Kidney epithelial cell (primary cell): ENCODE measurements around the gene DNAJB1. TPM values are rescaled to one million over a fixed set of nuclear protein-coding genes. Genes with fewer than 3 reads are reported as not detected.
A peak's percentile ranks its signal among the peaks of the same experiment; 100 is the strongest.

ENCODE experiments used
- DNase-seq: peaks from one replicate; pipeline ENCODE4 v3.0.0-alpha.2; 2010; ENCODE audit warnings: low read depth
- H3K27me3 ChIP-seq: 2 replicates; pipeline ENCODE4 v1.6.0; 2011; ENCODE audit warnings: low read length; ENCODE audit not compliant: control insufficient read depth, insufficient read depth
- H3K36me3 ChIP-seq: 2 replicates; pipeline ENCODE4 v1.5.1; 2011; ENCODE audit warnings: low read length; ENCODE audit not compliant: control insufficient read depth, insufficient read depth
- H3K4me3 ChIP-seq: 2 replicates; pipeline ENCODE4 v1.5.1; 2011; ENCODE audit warnings: low read depth, mild to moderate bottlenecking, control low read depth, low read length
- total RNA-seq: library from RNA; depleted of rRNA; stranded (reverse); fragments of >200 nt; gene quantifications from 2 replicates; pipeline ENCODE4 v1.2.3, GENCODE V29; 2015
- TF ChIP-seq, protein P1 (sequence below): IDR thresholded peaks from 2 replicates; pipeline ENCODE4 v1.5.1; 2011; ENCODE audit warnings: mild to moderate bottlenecking, moderate library complexity, low read length, control low read depth, inconsistent platforms; ENCODE audit not compliant: insufficient read depth, poor library complexity, severe bottlenecking

Gene DNAJB1
- total RNA-seq, 1 donor from 2014 or later: 58.1 TPM

DNA sequence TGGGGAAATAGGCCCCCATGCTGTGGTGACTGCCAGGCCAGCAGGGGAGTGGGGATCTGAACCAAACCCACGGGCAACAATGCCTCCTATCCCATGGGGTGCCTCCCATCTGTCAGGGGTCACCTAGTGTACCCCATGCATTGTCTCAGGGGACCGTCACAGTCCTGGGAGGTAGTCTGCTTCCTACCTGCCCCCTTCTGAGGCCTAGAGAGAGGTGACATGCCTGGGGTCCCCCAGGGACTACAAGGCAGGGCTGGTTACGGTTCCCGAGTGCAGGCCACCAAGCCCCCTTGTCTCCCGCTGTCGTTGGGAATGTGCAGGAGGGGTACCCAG lies 42.5 kb upstream of the DNAJB1 start:
- Histone ChIP-seq H3K4me3 (no peak overlapping the region), H3K27me3 (no peaks in the 10 kb centered on the region), H3K36me3 (no peaks in the 10 kb centered on the region)
- TF ChIP-seq, protein P1, sequence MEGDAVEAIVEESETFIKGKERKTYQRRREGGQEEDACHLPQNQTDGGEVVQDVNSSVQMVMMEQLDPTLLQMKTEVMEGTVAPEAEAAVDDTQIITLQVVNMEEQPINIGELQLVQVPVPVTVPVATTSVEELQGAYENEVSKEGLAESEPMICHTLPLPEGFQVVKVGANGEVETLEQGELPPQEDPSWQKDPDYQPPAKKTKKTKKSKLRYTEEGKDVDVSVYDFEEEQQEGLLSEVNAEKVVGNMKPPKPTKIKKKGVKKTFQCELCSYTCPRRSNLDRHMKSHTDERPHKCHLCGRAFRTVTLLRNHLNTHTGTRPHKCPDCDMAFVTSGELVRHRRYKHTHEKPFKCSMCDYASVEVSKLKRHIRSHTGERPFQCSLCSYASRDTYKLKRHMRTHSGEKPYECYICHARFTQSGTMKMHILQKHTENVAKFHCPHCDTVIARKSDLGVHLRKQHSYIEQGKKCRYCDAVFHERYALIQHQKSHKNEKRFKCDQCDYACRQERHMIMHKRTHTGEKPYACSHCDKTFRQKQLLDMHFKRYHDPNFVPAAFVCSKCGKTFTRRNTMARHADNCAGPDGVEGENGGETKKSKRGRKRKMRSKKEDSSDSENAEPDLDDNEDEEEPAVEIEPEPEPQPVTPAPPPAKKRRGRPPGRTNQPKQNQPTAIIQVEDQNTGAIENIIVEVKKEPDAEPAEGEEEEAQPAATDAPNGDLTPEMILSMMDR: no peak
- DNase-seq: no peak

DNA sequence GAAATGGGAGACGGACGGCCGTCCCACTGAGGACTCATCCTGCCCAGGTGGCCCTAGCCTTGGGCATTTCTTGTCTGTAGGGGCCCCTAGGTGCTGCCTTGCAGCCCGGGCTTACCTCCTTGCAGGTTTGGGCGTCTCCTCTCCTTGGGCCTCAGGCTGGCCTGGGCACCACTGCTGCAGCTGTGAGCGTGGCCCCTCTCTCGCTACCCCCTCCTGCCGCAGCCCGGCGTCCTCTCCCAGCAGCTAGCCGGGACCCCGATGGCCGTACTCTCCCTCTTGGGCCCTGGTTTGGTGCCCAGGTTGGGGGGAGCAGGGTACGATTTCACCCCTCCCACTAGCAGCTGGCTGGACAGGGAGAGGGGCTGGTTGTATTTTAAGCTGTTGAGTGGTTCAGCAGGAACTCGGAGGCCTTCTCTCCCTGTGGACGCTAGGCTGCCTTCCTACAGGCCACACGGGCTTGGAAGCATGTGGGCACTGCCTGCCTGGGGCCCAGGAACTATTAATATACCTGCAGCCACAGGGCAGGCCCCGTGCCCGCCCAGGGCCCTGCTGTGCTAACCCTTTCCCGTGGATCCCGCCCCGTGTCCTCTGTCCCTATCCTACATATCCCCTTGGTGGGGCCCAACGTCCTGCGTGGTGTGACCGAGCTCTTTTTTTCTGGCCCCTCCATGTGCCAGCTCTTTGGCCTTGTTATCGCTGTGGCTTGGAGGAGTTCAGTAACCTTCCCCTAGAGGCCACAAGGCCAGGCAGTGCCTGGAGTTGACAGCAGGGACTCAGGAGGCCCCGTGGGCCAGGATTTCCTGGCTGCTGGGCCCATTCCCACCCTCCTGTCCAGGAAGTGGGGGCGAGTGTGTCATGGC lies 41.9 kb upstream of the DNAJB1 start:
- no peak for DNase-seq
- no peaks in the 10 kb centered on the region for H3K27me3 ChIP-seq
- no peak overlapping the region for H3K4me3 ChIP-seq
- TF ChIP-seq, protein P1: no peak
- H3K36me3 ChIP-seq: no peaks in the 10 kb centered on the region

DNA sequence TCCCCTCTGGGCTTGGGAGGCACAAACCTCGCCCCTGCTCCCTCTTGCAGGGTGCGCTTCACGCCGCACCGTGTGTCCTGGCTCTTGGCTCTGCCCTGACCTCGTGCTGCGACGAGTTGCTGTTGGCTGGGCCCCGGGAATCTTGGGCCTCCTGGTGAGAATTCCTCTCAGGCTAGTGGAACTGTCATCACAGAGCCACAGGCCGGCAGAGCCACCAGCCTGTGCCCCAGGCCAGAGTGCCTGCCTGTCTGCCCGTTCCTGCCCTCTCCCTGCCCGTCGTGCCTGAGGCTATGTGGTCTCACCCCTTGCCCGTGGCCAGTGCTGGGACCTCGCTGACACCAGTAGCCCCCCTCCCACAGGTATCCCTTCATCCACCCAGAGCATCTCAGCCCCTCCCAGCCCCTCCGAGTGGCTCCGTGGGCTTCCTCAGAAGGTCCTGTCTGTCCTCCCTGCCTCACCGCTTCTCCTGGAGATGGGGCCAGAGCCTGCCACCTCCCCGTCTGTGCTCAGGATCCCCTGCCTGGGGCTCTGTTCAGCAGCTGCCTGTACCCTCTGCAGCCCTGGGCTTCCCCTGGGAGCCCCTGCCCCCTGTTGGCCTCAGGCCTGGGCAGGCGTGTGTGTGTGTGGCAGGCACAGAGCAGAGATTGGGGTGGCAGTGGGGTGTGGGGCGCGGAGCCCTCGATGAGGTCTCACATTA lies 40.3 kb upstream of the DNAJB1 start:
- TF ChIP-seq, protein P1: no peak
- H3K36me3 ChIP-seq: no peaks in the 10 kb centered on the region

DNA sequence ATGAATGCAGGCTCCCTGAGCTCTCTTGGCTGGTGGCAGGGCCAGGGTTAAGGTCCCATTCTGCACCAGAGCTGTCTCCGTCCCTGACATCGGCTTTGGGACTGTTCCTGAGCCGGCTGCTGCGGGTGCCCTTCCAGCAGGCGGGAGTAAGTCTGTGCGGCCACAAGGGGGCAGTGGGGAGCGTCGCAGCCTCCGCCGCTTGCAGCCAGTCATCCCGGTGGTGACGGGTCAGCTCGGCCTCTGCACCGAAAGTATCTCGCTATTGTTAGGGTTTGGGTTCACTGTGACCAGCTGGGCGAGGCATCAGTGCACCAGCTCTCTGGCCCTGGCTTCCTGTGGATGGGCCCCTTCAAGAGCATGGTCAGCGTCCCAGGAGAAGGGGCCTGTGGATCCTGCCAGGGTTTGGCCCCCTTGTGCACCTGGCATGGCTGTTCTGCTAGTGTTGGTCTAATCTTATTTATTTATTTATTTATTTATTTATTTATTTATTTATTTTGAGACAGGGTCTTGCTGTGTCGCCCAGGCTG lies 38.5 kb upstream of the DNAJB1 start:
- TF ChIP-seq, protein P1: peak; percentile 97
- Histone ChIP-seq H3K4me3 (no peak overlapping the region), H3K27me3 (no peaks in the 10 kb centered on the region), H3K36me3 (no peaks in the 10 kb centered on the region)
- no peak for DNase-seq

More for the DNA sequence above, 40.3 kb upstream of the DNAJB1 start:
- Histone ChIP-seq H3K4me3 (no peak overlapping the region), H3K27me3 (no peaks in the 10 kb centered on the region)
- DNase-seq: no peak

DNA sequence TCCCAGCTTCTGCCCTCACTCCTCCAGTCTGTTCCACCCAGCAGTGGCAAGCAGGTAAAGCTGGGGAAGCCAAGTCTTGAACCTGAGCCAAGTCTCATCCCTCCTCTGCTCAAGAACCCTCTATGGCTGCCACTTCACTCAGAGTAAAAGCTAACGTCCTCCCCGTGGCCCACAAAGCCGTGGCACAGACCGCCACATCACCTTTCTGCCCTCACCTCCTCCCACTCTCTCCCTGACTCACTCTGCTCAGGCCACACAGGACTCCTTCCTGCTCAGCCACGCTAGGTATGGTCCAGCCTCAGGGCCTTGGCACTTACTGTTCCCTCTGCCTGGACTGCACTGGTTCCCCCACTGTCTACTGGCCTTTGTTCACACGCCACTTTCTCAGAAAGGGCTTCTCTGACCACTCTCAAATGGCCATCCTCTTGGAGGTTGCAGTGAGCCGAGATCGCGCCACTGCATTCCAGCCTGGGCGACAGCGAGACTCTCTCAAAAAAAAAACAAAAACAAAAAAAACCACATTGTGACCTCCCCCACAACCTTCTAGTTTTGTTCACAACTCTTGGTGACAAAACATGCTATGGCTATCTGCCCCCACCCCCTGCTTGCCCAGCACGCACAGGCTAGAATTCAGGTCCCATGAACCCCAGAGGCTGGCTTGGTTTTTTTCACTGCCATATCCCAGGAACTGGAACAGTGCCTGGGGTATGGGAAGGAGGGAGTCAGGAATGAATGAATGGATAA lies 37.9 kb upstream of the DNAJB1 start:
- Histone ChIP-seq H3K36me3 (no peaks in the 10 kb centered on the region), H3K4me3 (no peak overlapping the region), H3K27me3 (no peaks in the 10 kb centered on the region)
- TF ChIP-seq, protein P1: no peak
- no peak for DNase-seq
